HG03135 (cell line): ENCODE results near the gene ZNF576.
"Not testable (repeated sequence)": the region's sequence is repeated elsewhere in the genome, so short reads cannot be mapped to it uniquely, and the experiment has no call there.

ENCODE experiments used
- ATAC-seq: cut with Tn5 transposase; IDR thresholded peaks from one replicate; pipeline ENCODE4 v1.9.1; 2021; ENCODE audit warnings: mild to moderate bottlenecking, moderate library complexity; ENCODE audit not compliant: unreplicated experiment

The ZNF576 gene

GRCh38 chr19:43598445-43599240 is 2.2 kb downstream of the ZNF576 start:
- ATAC-seq, result no peak

DNA sequence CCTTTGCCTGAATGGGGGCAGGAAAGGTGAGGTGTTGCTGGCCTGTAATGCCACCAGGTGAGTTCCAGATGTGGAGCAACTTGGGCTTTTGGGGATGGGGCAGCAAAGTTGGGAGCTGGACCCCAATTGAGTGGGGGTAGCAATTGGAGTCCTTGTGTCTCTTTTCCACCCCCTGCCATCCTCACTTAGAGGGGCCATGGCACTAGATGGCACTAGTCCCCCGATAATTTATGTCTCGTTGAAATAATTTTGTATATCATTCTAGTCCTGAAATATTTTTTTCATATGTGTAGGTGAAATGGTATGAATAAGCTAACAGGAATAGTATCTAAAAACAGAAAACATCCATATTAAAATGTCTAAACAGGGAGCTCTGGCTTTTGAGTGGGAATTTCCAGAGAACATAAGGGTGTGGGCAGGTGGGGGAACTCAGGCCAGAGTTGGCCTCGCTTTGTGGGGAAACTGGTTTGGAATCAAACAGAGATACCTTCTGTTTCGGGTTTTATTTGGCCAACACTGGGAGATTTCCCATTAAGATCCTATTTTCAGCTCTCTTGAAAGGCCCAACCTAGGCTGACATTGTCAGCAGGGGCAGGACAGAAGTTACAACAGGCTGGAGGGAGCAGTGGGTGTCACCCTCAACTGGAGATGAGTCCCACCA is 3.4 kb downstream of the ZNF576 start:
- no peak for ATAC-seq

DNA sequence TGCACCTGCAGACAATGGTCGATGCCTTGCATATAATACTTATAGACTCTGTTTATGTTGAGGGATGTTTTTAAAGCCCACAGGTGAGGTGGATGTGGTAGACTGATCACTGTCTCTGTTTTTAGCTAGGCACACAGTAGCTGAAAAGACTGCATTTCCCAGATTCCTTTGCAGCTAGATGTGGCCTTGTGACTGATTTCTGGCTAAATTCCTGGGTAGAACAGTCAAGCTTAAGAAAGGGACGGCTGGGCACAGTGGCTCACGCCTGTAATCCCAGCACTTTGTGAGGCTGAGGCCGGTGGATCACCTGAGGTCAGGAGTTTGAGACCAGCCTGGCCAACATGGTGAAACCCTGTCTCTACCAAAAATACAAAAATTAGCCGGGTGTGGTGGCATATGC is 3.9 kb downstream of the ZNF576 start:
- ATAC-seq, result not testable (repeated sequence)

DNA sequence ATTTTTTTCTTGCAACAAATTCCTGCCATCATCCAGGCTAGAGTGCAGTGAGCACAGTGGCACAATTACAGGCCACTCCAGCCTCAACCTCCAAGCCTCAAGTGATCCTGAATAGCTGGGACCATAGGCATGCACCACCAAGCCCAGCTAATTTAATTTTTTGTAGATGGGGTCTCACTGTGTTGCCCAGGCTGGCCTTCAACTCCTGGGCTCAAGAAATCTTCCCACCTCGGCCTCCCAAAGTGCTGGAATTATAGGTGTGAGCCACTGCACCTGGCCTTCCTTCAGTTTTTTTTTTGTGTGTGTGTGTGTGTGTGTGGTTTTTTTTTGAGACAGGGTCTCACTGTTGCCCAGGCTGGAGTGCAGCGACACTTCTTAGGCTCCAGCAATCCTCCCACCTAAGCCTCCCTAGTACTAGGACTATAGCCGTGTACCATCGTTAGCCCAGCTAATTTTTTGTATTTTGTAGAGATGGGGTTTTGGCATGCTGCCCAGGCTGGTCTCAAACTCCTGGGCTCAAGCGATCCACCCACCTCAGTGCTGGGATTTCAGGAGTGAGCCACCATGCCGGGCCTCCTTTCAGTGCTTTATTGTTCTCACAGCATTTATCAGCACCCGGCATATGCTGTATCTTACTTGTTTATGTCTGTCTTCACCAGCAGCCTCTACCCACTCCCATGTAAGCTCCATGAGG is 9.6 kb downstream of the ZNF576 start:
- no peak for ATAC-seq

GRCh38 chr19:43606569-43607229 is 10.3 kb downstream of the ZNF576 start:
- ATAC-seq, result no peak

GRCh38 chr19:43607238-43608205 is 11.1 kb downstream of the ZNF576 start:
- ATAC-seq, result no peak

GRCh38 chr19:43609872-43610271 is 13.5 kb downstream of the ZNF576 start:
- no peak for ATAC-seq

DNA sequence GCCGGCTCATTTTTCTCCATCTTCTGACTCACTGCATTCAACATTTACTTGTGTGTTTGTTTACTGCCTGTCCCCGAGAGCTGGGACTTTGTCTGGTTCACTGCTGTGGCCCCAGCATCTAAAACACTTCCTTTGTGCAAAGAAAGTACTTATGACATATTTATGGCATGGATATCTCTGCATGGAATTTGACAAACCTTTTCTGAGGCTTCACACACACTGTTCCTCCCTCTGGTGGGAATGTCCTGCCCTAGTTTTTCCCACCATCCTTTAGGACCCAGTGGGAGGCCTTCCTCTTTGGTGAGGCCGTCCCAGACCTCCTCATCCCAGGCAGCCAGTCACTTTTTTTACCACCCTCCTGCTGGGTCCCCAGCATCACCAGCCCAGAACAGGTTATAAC is 14.1 kb downstream of the ZNF576 start:
- ATAC-seq, result no peak

GRCh38 chr19:43611788-43612187 is 15.4 kb downstream of the ZNF576 start, which contains the start of gene SRRM5:
Gene SRRM5 (plus strand): TSS chr19:43612088. CDS start chr19:43612122, 34 bp downstream.
- ATAC-seq, result no peak

GRCh38 chr19:43612374-43612773 is 16.0 kb downstream of the ZNF576 start:
- no peak for ATAC-seq

DNA sequence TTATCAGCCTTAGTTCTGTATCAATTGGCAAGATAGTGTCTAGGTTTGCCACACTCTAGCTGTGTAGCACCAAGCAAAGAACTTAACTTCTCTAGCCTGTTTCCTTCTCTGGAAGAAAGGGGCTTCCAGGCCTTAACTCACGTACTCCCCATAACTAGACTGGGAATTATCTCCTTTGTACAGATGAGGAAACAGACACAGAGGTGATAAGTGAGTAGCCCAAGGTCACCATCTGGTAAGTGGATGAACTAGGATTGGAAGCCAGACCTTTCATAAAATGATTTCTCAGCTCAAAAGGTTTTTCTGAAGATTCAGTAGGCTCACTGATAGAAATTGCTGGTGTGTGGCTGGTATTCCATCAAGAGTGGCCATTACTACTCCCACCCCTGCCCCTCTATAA is 19.9 kb downstream of the ZNF576 start:
- ATAC-seq, result no peak

DNA sequence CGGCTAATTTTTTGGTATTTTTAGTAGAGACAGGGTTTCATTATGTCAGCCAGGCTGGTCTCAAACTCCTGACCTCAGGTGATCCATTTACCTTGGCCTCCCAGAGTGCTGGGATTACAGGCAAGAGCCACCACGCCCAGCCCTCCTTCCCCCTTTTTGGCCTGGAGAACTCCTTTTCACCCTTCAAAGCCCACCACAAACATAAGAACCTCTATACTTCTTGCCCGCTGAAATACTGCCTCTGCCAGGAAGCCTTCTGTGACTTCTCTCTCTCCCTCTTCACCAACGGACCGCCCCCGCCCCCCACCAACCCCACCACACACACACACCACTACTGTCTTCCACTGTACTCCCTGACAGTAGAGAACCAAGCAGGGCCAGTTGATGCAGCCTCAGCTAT is 20.6 kb downstream of the ZNF576 start:
- no peak for ATAC-seq

GRCh38 chr19:43618921-43619261 is 22.5 kb downstream of the ZNF576 start:
- ATAC-seq, result peak; percentile 22

DNA sequence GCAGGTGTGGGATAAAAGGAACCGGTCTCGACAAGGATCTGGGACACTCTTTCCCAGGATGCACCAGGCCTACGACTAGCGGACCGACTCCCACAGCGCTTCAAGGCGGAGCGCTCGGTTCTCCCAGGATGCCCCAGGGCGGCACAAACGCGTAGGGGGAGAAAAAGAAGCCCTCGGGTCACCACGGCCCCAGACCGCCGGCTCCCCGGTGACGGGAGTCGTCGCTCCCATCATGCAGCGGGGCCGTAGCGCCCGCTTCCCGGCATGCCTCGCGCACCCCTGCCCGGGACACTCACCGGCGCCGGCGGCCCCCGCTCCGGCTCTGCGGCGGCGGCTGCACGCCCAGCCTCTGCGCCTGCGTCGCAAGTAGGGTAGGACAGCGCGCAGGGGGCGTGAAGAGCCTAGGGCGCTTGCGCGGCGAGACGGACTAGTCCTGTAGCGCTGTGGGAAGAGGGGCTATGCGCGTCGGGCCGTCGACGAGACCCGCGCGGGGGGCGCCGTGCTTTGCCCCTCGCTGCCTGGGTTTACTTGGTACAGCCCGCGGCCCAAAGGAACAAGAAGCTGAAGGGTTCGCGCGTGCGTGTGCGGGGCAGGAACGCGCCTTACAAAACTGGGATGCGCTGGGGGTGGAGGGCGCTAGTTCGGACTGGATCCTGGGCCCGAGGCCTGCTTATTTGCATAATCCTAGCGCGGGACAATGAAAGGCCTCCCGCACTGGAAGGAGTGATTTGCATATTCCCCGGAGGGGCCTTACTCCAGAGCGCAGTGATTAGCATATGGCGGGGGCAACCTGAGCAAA is 23.1 kb downstream of the ZNF576 start, which contains the start of gene ZNF428:
Gene ZNF428, minus strand, starts transcription at position 368 of the 799 bp plus-strand sequence. CDS start 5,325 bp downstream, outside the sequence.
- ATAC-seq, result peak; percentile 63

DNA sequence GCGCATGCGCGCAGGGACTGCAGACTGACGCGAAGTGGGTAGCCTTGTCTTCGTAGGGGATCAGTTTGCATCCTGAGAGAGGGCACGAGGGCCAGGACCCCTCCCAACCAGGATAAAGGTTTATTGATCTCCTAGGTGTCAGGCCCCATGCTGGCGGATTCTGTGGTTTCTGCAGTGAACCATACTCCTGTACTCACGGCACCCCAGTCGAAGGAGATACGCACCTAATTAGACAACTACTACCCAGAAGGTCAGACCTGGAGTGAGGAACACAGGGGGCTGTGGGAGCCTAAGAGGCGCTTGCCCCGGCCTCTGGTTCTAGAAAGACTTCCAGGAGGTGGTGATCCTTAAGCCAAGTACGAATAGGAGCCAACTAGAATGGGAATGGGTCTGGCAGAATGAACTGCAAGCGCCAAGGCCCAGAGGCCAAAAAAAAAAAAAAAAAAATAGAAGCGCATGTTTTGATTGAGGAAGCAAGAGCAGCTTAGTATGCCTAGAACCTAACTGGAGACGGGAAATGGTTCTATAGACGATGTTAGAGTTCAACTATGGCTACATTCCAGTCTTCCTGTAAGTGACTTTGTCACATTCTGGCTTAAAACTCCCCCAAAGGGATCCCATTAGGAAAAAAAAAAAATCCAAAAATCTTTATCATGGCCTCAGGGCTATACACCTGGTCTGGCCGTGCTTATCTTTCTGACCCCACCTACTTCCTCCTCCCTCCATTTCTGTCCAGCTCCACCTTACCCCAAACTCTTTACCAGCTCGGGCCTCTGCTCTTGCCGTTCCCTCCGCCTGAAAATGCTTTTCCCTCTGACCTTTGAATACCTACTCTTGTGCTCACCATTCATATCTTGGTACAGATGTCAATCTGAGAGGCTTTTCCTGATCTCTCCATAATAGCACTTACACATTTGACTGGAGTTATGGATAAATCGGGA is 23.9 kb downstream of the ZNF576 start:
- ATAC-seq, result no peak

GRCh38 chr19:43622070-43622469 is 25.7 kb downstream of the ZNF576 start:
- no peak for ATAC-seq

DNA sequence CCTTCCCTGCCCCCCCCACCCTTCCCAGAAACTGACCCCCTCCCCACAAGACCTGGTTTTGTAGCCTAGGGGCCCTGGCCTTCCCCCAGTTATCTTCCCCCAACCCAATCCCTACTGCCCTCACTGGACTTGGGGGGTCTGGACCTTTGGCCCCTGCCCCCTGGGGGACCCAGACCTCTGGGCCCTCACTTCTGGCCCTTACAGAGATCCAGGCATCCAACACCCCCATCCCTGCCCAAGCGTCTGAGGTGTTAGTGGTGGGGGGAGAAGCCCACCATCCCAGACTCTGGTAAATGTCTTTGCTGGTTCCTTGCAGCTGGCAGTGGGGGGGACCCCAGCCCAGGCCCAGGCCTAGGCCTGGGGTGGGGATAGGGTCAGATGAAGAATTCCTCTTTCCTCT is 26.6 kb downstream of the ZNF576 start:
- no peak for ATAC-seq
